ENCODE results near the gene ABCG1. TPM values are rescaled to one million over a fixed set of nuclear protein-coding genes. Genes with fewer than 3 reads are reported as not detected.

The ABCG1 gene
- total and polyA plus RNA-seq, 2 experiments from 2014 or later: 1.3 to 4.4 TPM

- Histone ChIP-seq H3K27ac (ENCODE audit: low read depth) (no peak overlapping the region), H3F3A (replicated peaks; ENCODE audit: low read depth) (no peaks in the 10 kb centered on the region), H3K9me2 (ENCODE audit: insufficient read depth) (no peaks in the 10 kb centered on the region), H4K20me1 (replicated peaks; ENCODE audit: insufficient read depth) (no peaks in the 10 kb centered on the region), H3K36me3 (ENCODE audit: insufficient read depth) (no peaks in the 10 kb centered on the region), H2AFZ (no peak overlapping the region), H3K4me2 (no peak overlapping the region), H3K4me3 (no peak overlapping the region), H3K27me3 (ENCODE audit: insufficient read depth) (no peaks in the 10 kb centered on the region), H3K79me2 (replicated peaks; ENCODE audit: insufficient read depth) (no peaks in the 10 kb centered on the region), H3K4me1 (ENCODE audit: insufficient read depth) (no peaks in the 10 kb centered on the region)
- Mint-ChIP-seq H3K27me3 (ENCODE audit: insufficient read depth, low read depth, poor library complexity) (peaks cover 10% of the 10 kb centered on the region), H3K4me1 (peaks cover 4% of the 10 kb centered on the region), H3K27ac (no peak overlapping the region), H3K9me3 (no peaks in the 10 kb centered on the region), H3K36me3 (ENCODE audit: low read depth) (no peaks in the 10 kb centered on the region), H3K4me3 (no peak overlapping the region)
- DNase-seq (ENCODE audit: low spot score): no peak
- no peak for ATAC-seq
- no peak for TF ChIP-seq ETS1 (IDR thresholded peaks at IDR 0.05)
- TF ChIP-seq CTCF (conservative IDR thresholded peaks at IDR 0.05; ENCODE audit: low read depth in 2 of 2): no peak
- no peak for TF ChIP-seq POLR2AphosphoS5 (IDR thresholded peaks at IDR 0.05; ENCODE audit: low read depth)
- no peak for TF ChIP-seq STAT1 (IDR thresholded peaks at IDR 0.05; ENCODE audit: unreplicated experiment)
- no peak for TF ChIP-seq CREB1 (CRISPR knock-in tag; IDR thresholded peaks at IDR 0.05; ENCODE audit: low read depth)
- TF ChIP-seq ZNF331 (CRISPR knock-in tag; IDR thresholded peaks at IDR 0.05; ENCODE audit: low read depth): no peak
- no peak for TF ChIP-seq JUNB (IDR thresholded peaks at IDR 0.05; ENCODE audit: unreplicated experiment)
- no peak for TF ChIP-seq REST (IDR thresholded peaks at IDR 0.05; ENCODE audit: unreplicated experiment)
- TF ChIP-seq EZH2phosphoT487 (IDR thresholded peaks at IDR 0.05; ENCODE audit: unreplicated experiment): no peak
- TF ChIP-seq EZH2 (IDR thresholded peaks at IDR 0.05; ENCODE audit: low read depth, unreplicated experiment): no peak
- no peak for TF ChIP-seq ZNF462 (CRISPR knock-in tag; IDR thresholded peaks at IDR 0.05)
- TF ChIP-seq ZNF114 (CRISPR knock-in tag; IDR thresholded peaks at IDR 0.05): no peak
These were observed 53.4 kb downstream of the ABCG1 start for GRCh38 chr21:42272109-42272962.

Data from GM23338 (cell line).